Measurements from ENCODE around the gene MED12. TPM values are rescaled to one million over a fixed set of nuclear protein-coding genes. Genes with fewer than 3 reads are reported as not detected.

The MED12 gene
- total RNA-seq, 2 experiments from 2014 or later = 49.0 to 50.2 TPM

DNA sequence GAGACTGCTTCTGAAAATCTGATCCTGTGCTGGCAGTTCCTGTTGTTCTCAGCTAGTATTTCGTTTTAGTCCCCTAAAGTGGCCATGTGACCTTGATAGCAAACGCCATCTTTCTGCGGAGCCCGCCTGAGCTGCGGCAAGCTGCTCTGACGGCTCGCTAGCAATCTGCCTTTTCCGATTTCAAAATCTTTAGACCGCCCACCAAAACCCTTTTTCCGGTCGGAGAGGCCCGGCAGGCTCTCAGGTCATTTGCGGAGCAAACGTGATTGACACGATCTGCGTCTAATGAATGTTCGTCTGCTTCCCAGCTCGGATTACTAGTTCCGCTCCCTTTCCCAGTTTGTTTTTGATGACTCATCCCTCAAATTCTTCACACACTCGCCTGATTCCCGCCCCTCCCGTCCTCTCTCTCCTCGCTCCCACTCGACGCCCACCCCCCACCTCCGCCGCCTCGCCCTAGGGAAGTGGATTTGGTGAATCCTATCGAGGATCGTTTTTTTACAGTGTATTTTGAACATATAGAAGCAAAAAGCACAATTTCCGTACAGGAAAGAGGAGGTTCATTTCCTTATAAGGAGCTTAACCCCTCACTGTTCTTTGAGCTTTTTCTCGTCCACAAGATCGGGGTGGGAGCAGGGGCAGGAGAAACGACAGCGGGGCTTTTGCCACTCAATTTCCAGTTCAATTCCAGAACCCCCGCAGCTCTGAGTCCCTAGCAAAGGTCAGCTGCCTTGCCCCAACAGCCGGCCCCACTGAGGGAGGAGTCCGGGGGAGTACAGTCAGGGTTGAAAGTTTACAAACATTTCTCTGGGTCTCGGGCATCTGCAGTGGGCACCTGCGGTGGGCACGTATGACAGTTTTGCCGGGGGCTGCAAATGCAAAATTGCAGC lies 63.8 kb downstream of the MED12 start:
- peak; percentile 94 for ATAC-seq
- Mint-ChIP-seq H3K4me3 (peak overlapping the region; percentile 84), H3K27ac (peak overlapping the region; percentile 99), H3K36me3 (ENCODE audit: low read depth) (peaks cover 22% of the 10 kb centered on the region), H3K4me1 (ENCODE audit: low read depth) (peaks cover 22% of the 10 kb centered on the region), H3K27me3 (ENCODE audit: low read depth) (no peaks in the 10 kb centered on the region), H3K9me3 (ENCODE audit: insufficient read depth) (no peaks in the 10 kb centered on the region)
- POLR2A ChIA-PET = interaction anchor here (0.6 to 4.2 kb wide), 14 partner anchors 9 to 892 kb away, joined by 3 to 33 read pairs (median 4); partner anchors contain the start of genes IL2RG, KIF4A, MED12 and NONO
- CTCF ChIA-PET = interaction anchor here (0.7 to 4.4 kb wide), 6 partner anchors 15 to 212 kb away, joined by 3 to 34 read pairs (median 11); partner anchors contain the start of genes MED12 and NONO
- DNase-seq = peak; percentile 91

GRCh38 chrX:71182871-71183270 lies 64.5 kb downstream of the MED12 start:
- no peaks in the 10 kb centered on the region for H3K9me3 Mint-ChIP-seq (ENCODE audit: insufficient read depth)
- peaks cover 22% of the 10 kb centered on the region for H3K4me1 Mint-ChIP-seq (ENCODE audit: low read depth)
- H3K36me3 Mint-ChIP-seq (ENCODE audit: low read depth) = peaks cover 18% of the 10 kb centered on the region
- H3K4me3 Mint-ChIP-seq = peak overlapping the region; percentile 84
- POLR2A ChIA-PET = interaction anchor here (0.6 to 4.2 kb wide), 10 partner anchors 9 to 893 kb away, joined by 3 to 33 read pairs (median 7); partner anchors contain the start of genes IL2RG, KIF4A, NONO and PDZD11
- H3K27me3 Mint-ChIP-seq (ENCODE audit: low read depth) = no peaks in the 10 kb centered on the region
- H3K27ac Mint-ChIP-seq = peak overlapping the region; percentile 99
- no peak for DNase-seq
- CTCF ChIA-PET = interaction anchor here (0.7 to 4.4 kb wide), 3 partner anchors 14 to 101 kb away, joined by 3 to 34 read pairs (median 12); partner anchors contain the start of gene NONO
- no peak for ATAC-seq

DNA sequence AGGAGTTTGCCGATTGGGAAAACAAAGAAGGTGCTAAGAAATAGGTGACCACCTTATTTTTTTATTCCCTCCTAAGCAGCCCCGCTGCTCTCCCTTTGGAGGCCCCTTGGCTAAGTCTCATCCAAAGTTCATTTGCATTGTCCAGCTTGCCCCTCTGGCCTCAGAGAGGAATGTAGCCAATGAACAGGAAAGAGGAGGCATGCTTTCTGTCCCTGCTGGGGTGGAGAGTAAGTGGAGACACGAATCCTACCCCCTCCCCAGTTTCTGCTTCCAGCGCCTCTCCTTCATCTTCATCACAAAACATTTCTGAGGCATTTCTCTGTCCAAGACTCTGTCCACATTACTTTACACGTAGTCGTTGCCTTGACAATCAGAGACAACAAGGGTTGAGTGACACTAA lies 64.9 kb downstream of the MED12 start:
- peaks cover 15% of the 10 kb centered on the region for H3K36me3 Mint-ChIP-seq (ENCODE audit: low read depth)
- DNase-seq (no peak), ATAC-seq (no peak)
- H3K27ac Mint-ChIP-seq = no peak overlapping the region
- H3K27me3 Mint-ChIP-seq (ENCODE audit: low read depth) = no peaks in the 10 kb centered on the region
- ChIA-PET POLR2A (interaction anchor here (1.9 to 4.2 kb wide), 4 partner anchors 14 to 183 kb away, joined by 9 to 33 read pairs (median 20); partner anchors contain the start of genes NONO, TAF1 and ZMYM3), CTCF (interaction anchor here (2.6 to 4.4 kb wide), 2 partner anchors 14 to 100 kb away, joined by 12 to 34 read pairs; partner anchors contain the start of gene NONO)
- peaks cover 19% of the 10 kb centered on the region for H3K4me1 Mint-ChIP-seq (ENCODE audit: low read depth)
- no peaks in the 10 kb centered on the region for H3K9me3 Mint-ChIP-seq (ENCODE audit: insufficient read depth)
- no peak overlapping the region for H3K4me3 Mint-ChIP-seq

DNA sequence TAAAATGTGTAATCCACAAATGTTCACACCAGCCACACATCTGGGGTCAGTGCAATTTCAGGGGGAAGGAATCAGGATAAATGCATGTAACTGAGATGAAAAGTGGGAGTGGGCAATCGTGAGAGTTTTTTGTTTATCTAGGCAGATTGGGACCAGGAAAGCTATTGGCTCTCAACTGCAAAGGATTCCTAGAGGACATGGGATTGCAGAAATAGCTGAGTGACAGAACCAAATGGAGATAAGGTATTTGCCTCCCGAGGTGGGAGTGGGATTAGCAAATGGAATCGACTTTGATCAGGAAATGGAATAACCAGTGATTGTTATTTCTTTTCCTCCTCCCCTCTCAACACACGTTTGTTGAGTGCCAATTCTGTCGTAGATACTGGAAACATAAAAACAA lies 65.7 kb downstream of the MED12 start:
- peaks cover 13% of the 10 kb centered on the region for H3K36me3 Mint-ChIP-seq (ENCODE audit: low read depth)
- H3K27ac Mint-ChIP-seq = no peak overlapping the region
- ATAC-seq (no peak), DNase-seq (no peak)
- POLR2A ChIA-PET = no interaction called here
- CTCF ChIA-PET = no interaction called here
- H3K9me3 Mint-ChIP-seq (ENCODE audit: insufficient read depth) = no peaks in the 10 kb centered on the region
- H3K4me3 Mint-ChIP-seq = no peak overlapping the region
- no peaks in the 10 kb centered on the region for H3K27me3 Mint-ChIP-seq (ENCODE audit: low read depth)
- H3K4me1 Mint-ChIP-seq (ENCODE audit: low read depth) = peaks cover 15% of the 10 kb centered on the region

GRCh38 chrX:71184803-71185495 lies 66.6 kb downstream of the MED12 start:
- no peak for DNase-seq
- no peaks in the 10 kb centered on the region for H3K9me3 Mint-ChIP-seq (ENCODE audit: insufficient read depth)
- no peaks in the 10 kb centered on the region for H3K27me3 Mint-ChIP-seq (ENCODE audit: low read depth)
- peak overlapping the region; percentile 70 for H3K27ac Mint-ChIP-seq
- peaks cover 15% of the 10 kb centered on the region for H3K4me1 Mint-ChIP-seq (ENCODE audit: low read depth)
- peaks cover 13% of the 10 kb centered on the region for H3K36me3 Mint-ChIP-seq (ENCODE audit: low read depth)
- POLR2A ChIA-PET = no interaction called here
- H3K4me3 Mint-ChIP-seq = no peak overlapping the region
- CTCF ChIA-PET = no interaction called here
- no peak for ATAC-seq

DNA sequence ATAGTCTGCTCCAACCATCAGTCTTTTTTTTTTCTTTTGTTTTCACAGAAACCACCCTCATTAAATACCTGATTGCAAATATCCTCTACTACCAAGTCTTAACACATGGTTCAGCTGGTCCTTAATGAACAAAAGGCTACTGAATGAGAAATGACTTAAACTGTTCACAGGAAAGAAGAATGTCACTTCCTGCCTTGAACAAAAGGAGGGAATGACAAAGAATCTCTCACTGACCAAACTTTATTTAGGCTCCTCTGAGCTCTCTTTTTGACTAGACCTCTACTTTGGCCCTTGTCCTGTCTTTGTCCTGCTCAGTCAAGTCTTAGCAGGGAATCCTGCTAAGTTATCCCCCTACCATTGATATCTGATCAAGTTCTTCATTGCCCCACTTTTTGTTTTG lies 72.9 kb downstream of the MED12 start:
- H3K27ac Mint-ChIP-seq = peak overlapping the region; percentile 45

More for the DNA sequence above, 72.9 kb downstream of the MED12 start:
- no peak for ATAC-seq
- ChIA-PET POLR2A (no interaction called here), CTCF (no interaction called here)
- H3K4me1 Mint-ChIP-seq (ENCODE audit: low read depth) = peaks cover 21% of the 10 kb centered on the region
- H3K9me3 Mint-ChIP-seq (ENCODE audit: insufficient read depth) = no peaks in the 10 kb centered on the region
- H3K36me3 Mint-ChIP-seq (ENCODE audit: low read depth) = peaks cover 14% of the 10 kb centered on the region
- no peak overlapping the region for H3K4me3 Mint-ChIP-seq
- H3K27me3 Mint-ChIP-seq (ENCODE audit: low read depth) = no peaks in the 10 kb centered on the region
- no peak for DNase-seq

Other genes with a start within 250 kb of the MED12 start
- gene TEX11, start 209.9 kb upstream of the MED12 start, total RNA-seq = not detected
- gene SLC7A3, start 187.5 kb upstream of the MED12 start, total RNA-seq = 1 to 10 TPM; 1.0 to 1.7 TPM
- gene SNX12, start 50.3 kb upstream of the MED12 start, total RNA-seq = 10 to 100 TPM; 38.9 to 46.9 TPM
- 10 to 100 TPM; 12.7 to 14.2 TPM for gene FOXO4, start 22.7 kb upstream of the MED12 start, total RNA-seq
- 10 to 100 TPM; 12.7 to 17.6 TPM for gene CXorf65, start 11.9 kb upstream of the MED12 start, total RNA-seq
- 100 to 1,000 TPM; 348 to 351 TPM for gene IL2RG, start 7.0 kb upstream of the MED12 start, total RNA-seq
- gene NLGN3, start 26.2 kb downstream of the MED12 start, total RNA-seq = under 1 TPM; 0.74 to 0.83 TPM
- gene GJB1, start 104.6 kb downstream of the MED12 start, total RNA-seq = not detected
- 10 to 100 TPM; 31.9 to 33.4 TPM for gene ZMYM3, start 135.5 kb downstream of the MED12 start, total RNA-seq
- 100 to 1,000 TPM; 446 to 478 TPM for gene NONO, start 165.0 kb downstream of the MED12 start, total RNA-seq
- gene ITGB1BP2, start 183.2 kb downstream of the MED12 start, total RNA-seq = 1 to 10 TPM; 5.4 to 5.5 TPM
- gene TAF1, start 247.8 kb downstream of the MED12 start, total RNA-seq = 10 to 100 TPM; 35.0 to 43.6 TPM

All from activated CD8-positive, alpha-beta T cell treated with anti-CD3 and anti-CD28 coated beads, Interleukin-2, amount 10 ng/mL, durations not matched to agents 7 days and 5 days (primary cell).